GM15510 (cell line): ENCODE results near the gene EBI3.

Experiments
- POLR2A ChIP-seq: IDR thresholded peaks from 3 replicates; pipeline ENCODE4 v1.6.1; 2011; ENCODE audit warnings: borderline replicate concordance; ENCODE audit not compliant: insufficient read length; ENCODE audit errors: extremely low read depth

EBI3 gene

DNA sequence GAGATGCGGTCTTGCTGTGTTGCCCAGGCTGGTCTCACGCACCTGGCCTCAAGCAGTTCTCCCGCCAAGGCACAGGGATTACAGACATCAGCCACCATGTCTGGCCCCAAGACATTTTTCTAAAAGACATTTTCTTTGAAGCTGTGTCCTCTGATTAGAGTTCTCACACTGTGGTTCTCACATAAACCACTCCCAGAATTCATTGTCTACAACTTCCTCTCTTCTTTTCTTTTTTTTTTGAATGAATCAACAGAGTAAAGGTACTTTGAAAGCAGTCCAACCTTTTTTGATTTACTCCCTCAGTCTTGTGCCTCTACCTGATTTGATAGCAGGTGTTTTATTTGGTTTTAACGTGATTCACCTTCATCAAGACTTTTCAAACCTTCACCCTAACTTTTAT is 35.5 kb downstream of the EBI3 start:
- no peak for TF ChIP-seq POLR2A

DNA sequence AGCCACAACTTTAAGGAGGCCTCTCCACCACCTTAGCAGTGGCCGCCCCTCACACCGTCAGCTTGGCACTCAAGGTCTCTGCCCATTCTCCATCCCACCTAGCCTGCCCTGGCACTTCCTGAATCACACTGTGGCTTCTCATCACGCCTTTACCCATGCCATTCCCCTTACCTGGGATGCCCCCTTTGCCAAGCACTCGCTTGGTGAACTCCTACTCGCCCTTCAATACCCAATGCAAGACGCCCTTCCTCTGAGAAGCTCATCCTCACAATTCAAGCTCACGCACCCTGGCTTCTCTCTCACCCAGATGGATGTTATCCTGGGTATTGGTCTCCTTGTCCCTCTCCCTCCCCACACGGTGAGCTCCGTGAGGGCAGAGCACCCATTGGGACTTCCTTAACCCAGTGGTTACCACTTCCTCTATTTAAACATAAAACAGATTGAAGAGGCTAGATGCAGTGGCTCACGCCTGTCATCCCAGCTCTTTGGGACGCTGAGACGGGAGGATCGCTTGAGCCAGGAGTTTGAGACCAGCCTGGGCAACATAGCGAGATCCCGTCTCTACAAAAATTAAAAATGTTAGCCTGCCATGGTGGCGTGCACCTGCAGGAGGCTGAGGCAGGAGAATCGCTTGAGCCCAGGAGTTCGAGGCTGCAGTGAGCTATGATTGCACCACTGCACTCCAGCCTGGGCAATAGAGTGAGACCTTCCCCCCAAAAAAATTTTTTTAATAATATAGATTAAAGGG is 37.1 kb downstream of the EBI3 start:
- no peak for TF ChIP-seq POLR2A

DNA sequence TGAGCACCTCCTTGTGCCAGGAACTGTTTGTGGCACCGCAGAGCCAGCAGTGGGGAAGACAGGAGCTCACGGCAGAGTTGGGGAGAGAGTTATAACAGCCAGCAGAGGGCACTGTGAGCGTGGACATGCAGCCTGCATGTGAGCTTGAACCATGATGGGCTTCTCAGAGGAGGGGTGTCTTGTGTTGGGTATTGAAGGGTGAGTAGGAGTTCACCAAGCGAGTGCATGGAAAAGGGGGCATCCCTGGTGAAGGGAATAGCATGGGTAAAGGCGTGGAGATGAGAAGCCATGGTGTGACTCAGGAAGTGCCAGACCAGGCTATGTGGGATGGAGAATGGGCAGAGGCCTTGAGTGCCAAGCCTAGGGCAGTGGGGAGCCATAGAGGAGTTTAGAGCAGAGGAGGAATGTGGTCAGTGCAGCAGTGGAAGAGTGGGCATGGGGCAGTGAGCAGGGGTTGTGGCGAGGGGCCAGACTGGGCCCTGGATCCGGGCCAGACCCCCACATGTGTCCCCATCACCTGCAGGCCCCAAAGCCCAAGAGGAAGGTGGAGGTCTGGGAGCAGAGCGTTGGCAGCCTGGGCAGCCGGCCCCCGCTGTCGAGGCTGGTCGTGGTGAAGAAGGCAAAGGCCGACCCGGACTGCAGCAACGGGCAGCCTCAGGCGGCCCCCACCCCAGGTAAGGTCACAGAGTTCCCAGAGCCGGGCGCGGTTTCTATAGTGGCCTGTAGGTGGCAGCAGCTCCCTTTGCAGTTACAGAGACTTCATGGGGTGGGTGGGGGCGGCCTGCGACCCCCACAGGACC is 38.0 kb downstream of the EBI3 start:
- no peak for TF ChIP-seq POLR2A

DNA sequence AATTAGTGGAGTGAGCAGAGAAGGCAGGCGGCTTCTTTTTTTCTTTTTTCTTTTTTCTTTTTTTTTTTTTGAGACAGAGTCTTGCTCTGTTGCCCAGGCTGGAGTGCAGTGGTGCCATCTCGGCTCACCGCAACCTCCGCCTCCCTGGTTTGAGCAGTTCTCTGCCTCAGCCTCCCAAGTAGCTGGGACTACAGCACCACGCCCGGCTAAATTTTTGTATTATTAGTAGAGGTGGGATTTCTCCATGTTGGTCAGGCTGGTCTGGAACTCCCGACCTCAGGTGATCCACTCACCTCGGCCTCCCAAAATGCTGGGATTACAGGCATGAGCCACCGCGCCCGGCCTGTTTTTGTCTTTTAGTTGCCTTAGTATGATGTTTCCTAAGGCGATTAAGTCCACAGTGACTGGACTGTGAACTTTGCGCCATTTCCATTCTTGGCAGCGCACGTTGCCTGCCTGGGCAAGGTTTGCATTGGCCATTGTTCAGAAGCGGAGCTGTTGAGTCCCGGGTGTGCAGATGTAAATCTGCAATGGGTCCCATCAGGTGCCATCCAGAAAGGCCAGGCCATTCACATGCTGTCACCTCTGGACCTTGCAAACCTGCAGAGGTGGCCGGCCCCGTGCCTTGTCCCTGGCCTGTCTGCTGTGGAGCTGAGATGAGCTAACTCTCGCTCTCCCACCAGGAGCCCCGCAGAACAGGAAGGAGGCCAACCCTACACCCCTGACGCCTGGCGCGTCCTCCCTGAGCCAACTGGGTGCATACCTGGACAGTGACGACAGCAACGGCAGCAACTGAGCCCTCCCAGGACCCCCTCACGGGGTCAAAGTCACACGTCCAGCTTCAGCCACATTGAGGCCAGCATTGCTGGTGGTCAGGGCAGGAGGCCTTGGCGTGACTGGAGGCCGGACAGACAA is 38.8 kb downstream of the EBI3 start:
- TF ChIP-seq POLR2A, result no peak

DNA sequence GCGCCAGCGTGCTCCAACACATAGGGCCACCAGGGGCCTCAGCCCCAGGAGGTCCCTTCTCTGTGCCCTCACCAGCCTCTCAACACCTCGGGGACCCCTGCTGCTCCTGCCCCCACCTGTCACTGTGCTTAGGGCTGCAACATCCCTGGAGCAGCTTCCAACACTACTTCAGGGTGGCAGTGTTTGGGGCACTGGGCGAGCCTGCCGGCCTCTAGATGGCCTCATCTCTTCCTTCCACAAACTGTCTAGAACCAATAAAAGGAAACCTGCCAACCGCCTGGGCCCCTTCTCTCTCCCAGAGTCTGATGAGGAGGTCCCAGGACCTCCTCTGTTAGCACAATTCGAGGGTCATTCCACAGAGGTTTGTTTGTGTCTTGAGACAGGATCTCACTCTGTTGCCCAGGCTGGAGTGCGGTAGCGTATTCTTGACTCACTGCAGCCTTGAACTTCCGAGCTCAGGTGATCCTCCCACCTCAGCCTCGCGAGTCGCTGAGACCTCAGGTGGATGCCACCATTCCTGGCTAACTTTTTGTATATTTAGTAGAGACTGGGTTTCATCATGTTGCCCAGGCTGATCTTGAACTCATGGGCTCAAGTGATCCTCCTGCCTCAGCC is 39.6 kb downstream of the EBI3 start:
- TF ChIP-seq POLR2A, result no peak

DNA sequence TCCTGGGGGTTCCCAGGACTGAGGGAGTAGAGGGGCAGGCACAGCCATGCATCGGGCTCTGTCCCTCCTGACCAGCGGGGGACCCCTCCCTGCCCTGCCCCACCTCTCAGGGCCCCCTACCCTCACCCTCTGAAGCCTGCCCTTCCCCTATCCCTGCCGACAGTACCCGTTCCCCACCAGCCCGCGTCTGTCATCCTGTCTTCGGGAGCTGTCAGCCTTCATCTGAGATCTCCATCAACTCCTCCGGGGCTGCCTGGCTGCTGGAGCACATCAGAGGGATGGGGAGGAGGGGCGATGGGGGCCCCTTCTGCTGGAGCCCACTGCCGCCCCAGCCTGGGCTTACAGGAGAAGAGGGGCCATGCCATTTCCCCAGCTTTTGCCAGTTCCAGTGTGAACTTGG is 43.6 kb downstream of the EBI3 start:
- no peak for TF ChIP-seq POLR2A

DNA sequence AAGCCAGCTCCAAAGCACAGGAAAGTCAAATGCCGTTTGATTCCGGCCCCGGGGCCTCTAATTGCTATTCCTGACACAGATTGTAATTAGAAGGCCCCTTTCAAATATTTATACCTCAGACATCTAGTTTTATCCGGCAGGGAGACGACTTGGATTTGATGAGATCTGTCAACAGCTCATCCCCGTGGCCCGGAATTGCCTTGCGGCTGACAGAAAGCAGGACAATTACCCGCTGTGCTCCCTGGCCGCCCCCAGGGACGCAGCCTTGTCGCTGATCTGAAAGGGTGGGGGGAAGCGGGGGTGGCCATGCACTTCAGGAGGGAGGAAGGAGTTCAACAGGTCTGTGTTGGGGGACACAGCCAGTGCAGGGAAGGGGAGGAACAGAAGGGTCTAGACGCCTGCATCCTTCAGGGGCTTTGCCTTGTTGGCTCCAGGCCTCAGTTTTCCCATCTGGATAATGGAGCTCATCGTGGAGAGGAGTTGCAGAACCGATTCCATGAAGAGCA is 47.9 kb downstream of the EBI3 start:
- no peak for TF ChIP-seq POLR2A

DNA sequence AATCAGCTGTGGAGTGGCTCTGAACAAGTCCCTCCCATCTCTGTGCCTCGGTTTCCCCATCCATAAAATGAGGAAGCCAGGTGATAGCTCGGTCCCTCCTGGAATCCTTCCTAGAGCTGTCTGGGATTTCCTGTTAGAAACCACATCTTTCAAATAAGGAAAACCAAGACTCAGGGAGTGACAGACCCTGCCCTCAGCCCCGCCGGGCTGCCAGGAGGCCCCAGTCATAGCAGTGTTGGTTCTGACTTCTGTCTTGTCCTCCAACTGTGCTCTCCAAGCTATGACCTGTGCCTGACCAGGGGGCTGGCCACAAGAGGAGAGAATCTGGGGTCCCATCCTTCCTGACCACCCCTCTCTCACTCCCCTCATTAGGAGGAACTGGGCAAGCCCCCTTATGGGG is 48.7 kb downstream of the EBI3 start:
- TF ChIP-seq POLR2A, result no peak

DNA sequence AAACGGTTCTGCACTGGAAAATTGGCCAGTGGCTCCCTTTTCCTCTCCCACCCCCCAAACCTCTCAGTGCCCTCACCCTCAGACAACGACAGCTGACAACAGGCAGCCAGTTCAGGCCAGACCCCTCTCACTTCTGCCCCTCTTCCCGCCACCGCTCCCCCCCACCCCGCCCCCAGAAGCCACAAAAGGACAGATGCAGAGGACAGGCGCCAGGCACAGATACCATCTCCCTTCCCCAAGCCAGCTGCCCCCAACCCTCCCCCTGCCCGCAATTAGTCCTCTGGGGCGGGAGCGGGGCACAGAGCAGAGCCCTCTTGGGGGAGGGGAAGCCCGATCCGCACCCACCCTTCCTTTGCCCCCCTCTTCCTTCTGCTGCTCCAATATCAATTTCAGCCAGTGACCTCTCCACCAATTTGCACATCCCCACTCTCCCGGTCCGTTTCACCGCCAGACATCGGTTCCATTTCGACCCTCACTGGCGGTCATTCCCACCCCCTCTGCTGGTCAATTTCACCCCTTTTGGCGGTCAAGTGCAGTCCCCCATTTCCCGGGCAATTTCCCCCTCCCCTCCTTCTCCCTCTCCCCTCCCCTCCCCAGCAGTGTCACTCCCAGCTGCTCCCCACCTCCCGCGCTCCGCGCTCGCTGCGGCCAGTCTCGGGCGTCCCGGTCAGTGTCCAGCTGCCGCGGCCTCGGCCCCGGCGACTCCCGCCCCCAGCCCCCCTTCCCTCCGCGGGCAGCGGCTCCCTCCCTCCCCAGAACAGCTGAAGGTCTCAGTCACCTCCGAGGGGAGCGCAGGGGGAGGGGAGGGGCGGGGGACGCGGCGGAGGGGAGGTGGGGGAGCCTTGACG is 49.3 kb downstream of the EBI3 start, which contains the start of gene SHD:
Gene SHD, plus strand, starts transcription at position 848 of the 848 bp plus-strand sequence. CDS start 798 bp downstream, outside the sequence.
- no peak for TF ChIP-seq POLR2A

DNA sequence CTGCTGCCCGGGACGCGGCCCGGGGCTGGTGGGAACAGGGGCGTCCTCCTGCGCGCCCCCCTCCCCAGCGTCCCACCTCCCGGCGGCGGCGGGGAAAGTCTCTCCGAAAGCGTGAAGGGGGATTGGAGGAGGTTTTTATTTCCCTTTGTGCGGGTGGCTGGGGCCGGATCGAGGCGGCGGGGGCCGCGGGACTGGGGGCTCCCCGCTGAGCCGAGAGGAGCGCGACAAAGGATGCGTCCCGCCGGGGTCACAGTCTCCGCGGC is 49.9 kb downstream of the EBI3 start:
- no peak for TF ChIP-seq POLR2A

DNA sequence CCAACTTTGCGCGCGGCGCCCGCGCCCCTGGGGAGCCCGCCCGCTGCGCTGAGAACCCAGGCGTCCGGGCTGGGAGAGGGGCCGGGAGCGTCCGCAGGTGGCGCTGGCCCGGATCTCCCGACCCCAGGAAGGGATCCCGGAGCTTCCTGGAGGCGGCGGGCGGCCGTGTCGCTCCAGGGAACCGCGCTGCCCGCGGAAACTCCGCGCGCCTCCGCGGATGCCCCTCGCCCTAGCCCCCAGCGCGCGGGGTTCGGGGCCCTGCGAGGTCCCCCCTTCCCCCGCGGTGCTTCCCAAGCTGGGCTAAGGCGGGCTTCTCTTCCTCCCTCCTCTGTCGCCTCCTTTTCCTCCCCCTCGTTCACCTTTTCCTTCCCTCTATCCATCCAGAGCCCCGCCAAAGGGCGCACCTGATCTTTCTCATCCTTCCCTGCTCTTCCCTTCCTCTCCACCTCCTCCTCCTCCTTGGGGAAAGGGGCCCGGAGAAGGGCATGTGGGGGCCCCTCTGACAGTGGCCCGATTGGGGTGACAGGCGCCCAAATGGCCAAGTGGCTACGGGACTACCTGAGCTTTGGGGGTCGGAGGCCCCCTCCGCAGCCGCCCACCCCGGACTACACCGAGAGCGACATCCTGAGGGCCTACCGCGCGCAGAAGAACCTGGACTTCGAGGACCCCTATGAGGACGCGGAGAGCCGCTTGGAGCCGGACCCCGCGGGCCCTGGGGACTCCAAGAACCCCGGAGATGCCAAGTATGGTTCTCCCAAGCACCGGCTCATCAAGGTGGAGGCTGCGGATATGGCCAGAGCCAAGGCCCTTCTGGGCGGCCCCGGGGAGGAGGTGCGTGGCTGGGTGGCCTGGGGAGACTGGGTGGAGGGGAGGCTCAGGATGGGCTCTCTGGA is 50.5 kb downstream of the EBI3 start:
- no peak for TF ChIP-seq POLR2A

DNA sequence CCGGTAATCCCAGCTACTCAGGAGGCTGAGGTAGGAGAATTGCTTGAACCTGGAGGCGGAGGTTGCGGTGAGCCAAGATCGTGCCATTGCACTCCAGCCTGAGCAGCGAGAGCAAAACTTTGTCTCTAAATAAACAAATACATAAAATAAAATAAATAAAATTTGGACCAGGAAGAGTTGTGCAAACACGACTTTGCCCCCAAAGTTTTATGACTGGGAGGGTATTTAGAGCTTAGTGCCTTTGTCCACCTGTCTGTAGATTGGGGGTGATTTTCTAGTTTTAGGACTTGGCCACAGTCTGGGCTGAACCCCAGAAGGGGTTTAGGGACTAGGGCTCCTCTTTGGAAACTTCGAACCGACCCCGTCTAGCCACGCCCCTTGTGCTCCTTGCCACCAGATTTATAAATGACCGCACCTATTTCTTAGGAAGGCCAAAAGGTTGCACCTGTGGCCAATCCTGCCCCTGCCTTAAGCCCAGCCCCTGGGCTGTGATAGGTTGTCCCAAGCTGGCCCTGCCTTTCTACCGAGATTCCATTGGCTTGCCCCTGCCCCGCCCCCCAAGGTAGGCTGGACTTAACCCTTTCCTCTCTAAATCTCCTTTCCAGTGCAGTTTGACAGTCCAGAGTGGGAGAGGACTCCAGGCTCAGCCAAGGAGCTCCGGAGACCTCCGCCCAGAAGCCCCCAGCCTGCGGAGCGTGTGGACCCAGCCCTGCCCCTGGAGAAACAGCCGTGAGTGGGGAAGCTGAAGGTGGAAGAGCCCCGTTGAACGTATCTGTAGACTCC is 55.0 kb downstream of the EBI3 start:
- TF ChIP-seq POLR2A, result no peak
